NT2/D1 (cell line): ENCODE results near the gene AKAP13.

Experiments used
- SUZ12 ChIP-seq: IDR thresholded peaks from 2 replicates; pipeline ENCODE4 v1.6.1; 2011; ENCODE audit not compliant: insufficient read length, insufficient read depth; ENCODE audit errors: extremely low read depth
- ZNF274 ChIP-seq: IDR thresholded peaks from 2 replicates; pipeline ENCODE4 v1.6.1; 2011; ENCODE audit warnings: mild to moderate bottlenecking, low read depth, low read length

DNA sequence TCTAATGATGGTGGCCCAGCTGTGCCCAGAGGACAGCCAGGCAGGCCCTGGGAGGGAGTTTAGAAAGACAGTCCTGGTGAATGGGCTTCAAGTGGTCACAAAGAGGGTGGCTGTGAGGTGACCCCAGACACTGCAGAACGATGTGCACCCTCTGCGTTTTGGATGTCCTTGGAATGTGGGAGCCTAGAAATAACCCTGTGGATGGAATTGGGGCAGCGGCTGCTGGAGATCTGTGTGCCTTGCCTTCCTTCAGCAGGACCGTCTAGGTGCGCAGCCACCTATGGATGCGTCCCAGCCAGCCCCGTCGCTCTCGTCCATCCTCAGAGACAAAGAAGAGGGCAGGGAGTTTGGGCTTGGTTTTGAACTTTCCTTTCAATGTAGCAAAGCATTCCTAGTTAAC is 367.8 kb downstream of the AKAP13 start:
- TF ChIP-seq ZNF274, result no peak
- no peak for TF ChIP-seq SUZ12
